A549 (cell line): ENCODE measurements around the gene HOMER2. TPM values are rescaled to one million over a fixed set of nuclear protein-coding genes. Genes with fewer than 3 reads are reported as not detected.

Source experiments
- ATAC-seq, 2 experiments: fragments of 200-7000 bp in 1 of 2; fragments of >200 bp in 1 of 2; cut with Nextera tagmentation in 1 of 2; cut with Tn5 transposase in 1 of 2; 3 replicates each; pipeline versions ENCODE4 v1.8.0 to v1.9.1; 2018 to 2020; ENCODE audit warnings: mild to moderate bottlenecking in 1 of 2, moderate library complexity in 1 of 2
- CTCF ChIA-PET: fragments of 300-600 bp; sonication (Branson Sonifier 250); formaldehyde crosslinking; extraction: SDS; loops from one replicate; lab custom pipeline; 2021; ENCODE audit warnings: antibody characterized with exemption, inconsistent platforms; lab: Yijun Ruan, JAX
- POLR2A ChIA-PET: fragments of 350-600 bp; formaldehyde crosslinking; extraction: SDS; loops from one replicate; lab custom pipeline; 2021; ENCODE audit warnings: antibody characterized with exemption, inconsistent platforms; lab: Yijun Ruan, JAX
- DNase-seq, 2 experiments: peaks; one replicate each; pipeline versions ENCODE4 v3.0.0 to v3.0.0-alpha.2; 2011 to 2016; ENCODE audit warnings: low read depth in 1 of 2, low spot score in 1 of 2
- FAIRE-seq: peaks from 2 replicates; lab custom pipeline; 2011; peaks lifted over from hg19 to GRCh38; lab: Jason Lieb, UNC
- H3K27ac ChIP-seq, 2 experiments: fragments of >200 bp; sonication (Bioruptor Twin); formaldehyde crosslinking; 3 replicates each; pipeline ENCODE4 v1.5.1; 2016 to 2017
- H3K4me1 ChIP-seq: fragments of >200 bp; sonication (Bioruptor Twin); formaldehyde crosslinking; 3 replicates; pipeline ENCODE4 v1.6.1; 2016
- H3K4me2 ChIP-seq: fragments of >200 bp; sonication (Bioruptor Twin); formaldehyde crosslinking; 3 replicates; pipeline ENCODE4 v1.6.1; 2016
- H3K4me3 ChIP-seq: fragments of >200 bp; sonication (Bioruptor Twin); formaldehyde crosslinking; 3 replicates; pipeline ENCODE4 v1.5.1; 2016
- H3K9me3 ChIP-seq: fragments of >200 bp; sonication (Bioruptor Twin); formaldehyde crosslinking; 3 replicates; pipeline ENCODE4 v1.6.1; 2016
- CEBPB ChIP-seq, 2 experiments: fragments of >200 bp in 1 of 2; sonication (Bioruptor Twin) in 1 of 2; formaldehyde crosslinking in 1 of 2; IDR thresholded peaks; 2 replicates each; pipeline ENCODE4 v1.6.1; 2012 to 2016
- CHD2 ChIP-seq: fragments of 150-350 bp; IDR thresholded peaks from 2 replicates; pipeline ENCODE4 v1.6.1; 2014; ENCODE audit warnings: low read length; ENCODE audit not compliant: partially characterized antibody
- ELK1 ChIP-seq: fragments of 150-350 bp; IDR thresholded peaks from 2 replicates; pipeline ENCODE4 v1.6.1; 2014; ENCODE audit warnings: low read depth, mild to moderate bottlenecking, low read length
- ESRRA ChIP-seq: fragments of 150-350 bp; IDR thresholded peaks from 2 replicates; pipeline ENCODE4 v1.6.1; 2014; ENCODE audit warnings: mild to moderate bottlenecking, low read length, borderline replicate concordance
- FOSL2 ChIP-seq, 2 experiments: fragments of 450-650 bp in 1 of 2; fragments of >200 bp in 1 of 2; sonication (Bioruptor Twin) in 1 of 2; formaldehyde crosslinking; IDR thresholded peaks; 2 replicates each; pipeline versions ENCODE4 v1.5.0 to v1.6.1; 2016 to 2020; ENCODE audit warnings: mild to moderate bottlenecking in 1 of 2, moderate library complexity in 1 of 2
- FOXS1 ChIP-seq: fragments of 250-450 bp; sonication (Bioruptor Pico); IDR thresholded peaks from 2 replicates; pipeline ENCODE4 v1.5.0; 2020; ENCODE audit warnings: mild to moderate bottlenecking, moderate library complexity
- HDAC2 ChIP-seq: fragments of 200-600 bp; sonication (generic); IDR thresholded peaks from 2 replicates; pipeline ENCODE4 v1.6.1; 2016
- HMGXB4 ChIP-seq: fragments of 250-450 bp; sonication (Bioruptor Pico); IDR thresholded peaks from 2 replicates; pipeline ENCODE4 v1.5.0; 2021; ENCODE audit warnings: mild to moderate bottlenecking, moderate library complexity, borderline replicate concordance
- KDM1A ChIP-seq: fragments of 200-600 bp; sonication (generic); IDR thresholded peaks from 2 replicates; pipeline ENCODE4 v1.6.1; 2016; ENCODE audit warnings: low read depth, mild to moderate bottlenecking
- KDM5A ChIP-seq: fragments of 200-600 bp; sonication (generic); IDR thresholded peaks from 2 replicates; pipeline ENCODE4 v1.6.1; 2016; ENCODE audit warnings: antibody characterized with exemption, mild to moderate bottlenecking
- PHF8 ChIP-seq: fragments of 200-600 bp; sonication (generic); IDR thresholded peaks from 2 replicates; pipeline ENCODE4 v1.6.1; 2016; ENCODE audit warnings: low read depth, mild to moderate bottlenecking, antibody characterized with exemption, moderate library complexity, borderline replicate concordance
- POLR2A ChIP-seq: IDR thresholded peaks from 2 replicates; pipeline ENCODE4 v1.6.1; 2012; ENCODE audit warnings: mild to moderate bottlenecking, low read length
- REST ChIP-seq: fragments of 200-600 bp; sonication (generic); IDR thresholded peaks from 2 replicates; pipeline ENCODE4 v1.6.1; 2016; ENCODE audit warnings: antibody characterized with exemption, mild to moderate bottlenecking, moderate library complexity
- RNF2 ChIP-seq: fragments of 200-600 bp; sonication (generic); IDR thresholded peaks from 2 replicates; pipeline ENCODE4 v1.6.1; 2016; ENCODE audit warnings: low read depth, mild to moderate bottlenecking, antibody characterized with exemption, moderate library complexity, borderline replicate concordance
- SREBF2 ChIP-seq: fragments of 450-650 bp; IDR thresholded peaks from 2 replicates; pipeline ENCODE4 v1.6.1; 2014; ENCODE audit warnings: mild to moderate bottlenecking, moderate library complexity
- TP53 ChIP-seq: fragments of 250-450 bp; sonication (Bioruptor Pico); IDR thresholded peaks from 2 replicates; pipeline ENCODE4 v1.5.0; 2021; ENCODE audit warnings: mild to moderate bottlenecking, moderate library complexity
- ZSCAN20 ChIP-seq: fragments of 250-450 bp; sonication (Bioruptor Pico); IDR thresholded peaks from 2 replicates; pipeline ENCODE4 v1.8.0; 2022; ENCODE audit warnings: mild to moderate bottlenecking, moderate library complexity
- WGBS: methylation state at CpG from one replicate; pipeline ENCODE4 v1.1.6; 2017; ENCODE audit errors: missing lambda C conversion rate; 5-methylcytosine and 5-hydroxymethylcytosine counted together
- polyA plus RNA-seq, 4 experiments: library from polyadenylated mRNA; depleted of rRNA in 3 of 4; stranded (reverse); fragments of >200 nt; fragmentation: RNase III in 1 of 4; extraction: RNeasy Plus Mini Kit Qiagen cat#74134 plus additional on column Dnase treatment in 1 of 4; gene quantifications; 2 replicates in 3 of 4; 3 replicates in 1 of 4; pipeline ENCODE4 v1.2.3, GENCODE V29; 2011 to 2017
- TF ChIP-seq, protein P1 (sequence below): fragments of >200 bp; sonication (Bioruptor Twin); formaldehyde crosslinking; IDR thresholded peaks from 2 replicates; pipeline ENCODE4 v1.6.1; 2016

HOMER2 gene
- polyA plus RNA-seq, 2 of the 4 experiments (the other 2 are of a cell fraction), result 9.4 to 15.4 TPM

DNA sequence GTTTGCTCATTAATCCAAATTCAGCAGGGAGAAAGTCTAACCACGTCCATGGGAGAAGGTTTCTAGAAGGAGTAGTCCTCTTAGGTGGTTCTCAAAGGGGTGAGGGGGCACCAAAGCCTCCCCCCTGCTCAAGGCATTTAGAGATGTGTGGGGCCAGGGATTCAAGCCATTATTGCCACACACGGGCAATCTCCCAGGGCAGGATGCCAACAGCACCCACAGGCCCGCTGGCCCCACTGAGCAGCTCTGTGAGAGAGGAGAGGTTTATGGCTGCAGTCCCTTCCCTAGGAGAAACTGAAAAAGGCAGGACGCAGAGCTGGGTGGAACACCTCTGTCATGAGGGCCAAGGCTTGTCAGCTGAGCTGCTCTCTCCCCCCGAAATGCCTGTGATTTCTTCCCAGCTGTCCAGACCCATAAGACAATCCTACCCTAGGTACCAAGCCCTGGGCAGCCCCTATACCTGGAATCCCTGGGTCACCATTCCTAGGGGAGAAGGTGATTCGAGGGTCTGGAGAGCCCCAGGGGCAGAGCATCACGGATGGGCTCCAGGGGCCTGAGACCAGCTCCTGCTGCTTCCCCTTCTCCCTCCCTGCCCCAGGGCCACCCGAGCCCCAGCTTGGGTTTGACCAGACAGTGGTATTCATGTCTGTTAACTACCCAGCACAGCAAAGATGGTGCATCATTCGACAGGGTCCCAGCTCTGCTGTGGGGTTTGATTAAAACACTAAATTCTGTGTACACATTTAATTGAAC is 104.1 kb downstream of the HOMER2 start:
- H3K9me3 ChIP-seq, result no peaks in the 10 kb centered on the region
- ATAC-seq, result no peak
- TF ChIP-seq ESRRA, result no peak
- TF ChIP-seq ZSCAN20 (CRISPR knock-in tag), result no peak
- TF ChIP-seq, protein P1, sequence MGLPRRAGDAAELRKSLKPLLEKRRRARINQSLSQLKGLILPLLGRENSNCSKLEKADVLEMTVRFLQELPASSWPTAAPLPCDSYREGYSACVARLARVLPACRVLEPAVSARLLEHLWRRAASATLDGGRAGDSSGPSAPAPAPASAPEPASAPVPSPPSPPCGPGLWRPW, result no peak
- no peak for TF ChIP-seq CEBPB (IDR thresholded peaks at IDR 0.05)
- TF ChIP-seq KDM5A, result no peak
- no peak for TF ChIP-seq KDM1A
- ChIA-PET CTCF (interaction anchor here (0.8 to 4.8 kb wide), 18 partner anchors 10 to 219 kb away, joined by 3 to 47 read pairs (median 6); partner anchors contain the start of gene C15orf40), POLR2A (no interaction called here)
- no peak overlapping the region for H3K27ac ChIP-seq
- no peaks in the 10 kb centered on the region for H3K4me1 ChIP-seq
- 59% methylated on average over 9 of the region's 9 CpGs for WGBS
- FAIRE-seq, result no peak
- DNase-seq, result no peak
- H3K4me2 ChIP-seq, result no peak overlapping the region
- no peak overlapping the region for H3K4me3 ChIP-seq

- Histone ChIP-seq H3K4me1 (no peaks in the 10 kb centered on the region), H3K27ac (no peak overlapping the region), H3K4me2 (no peak overlapping the region), H3K9me3 (no peaks in the 10 kb centered on the region), H3K4me3 (no peak overlapping the region)
- ATAC-seq (no peak), FAIRE-seq (no peak), DNase-seq (no peak)
- CTCF ChIA-PET, result interaction anchor here (1.2 to 4.8 kb wide), 4 partner anchors 10 to 163 kb away, joined by 4 to 47 read pairs (median 12); partner anchors contain the start of gene C15orf40
- WGBS, result 53% methylated on average over 8 of the region's 8 CpGs
- TF ChIP-seq TP53 (CRISPR knock-in tag) (no peak), HDAC2 (no peak), PHF8 (no peak), KDM1A (no peak), REST (no peak), SREBF2 (no peak)
- TF ChIP-seq, protein P1, result no peak
- POLR2A ChIA-PET, result no interaction called here
Measured at GRCh38 chr15:82847703-82848102, 104.8 kb downstream of the HOMER2 start.

- no peaks in the 10 kb centered on the region for H3K9me3 ChIP-seq
- H3K4me2 ChIP-seq, result no peak overlapping the region
- no peak for FAIRE-seq
- ChIA-PET POLR2A (no interaction called here), CTCF (no interaction called here)
- WGBS, result 78% methylated on average over 4 of the region's 4 CpGs
- no peak overlapping the region for H3K4me3 ChIP-seq
- no peak overlapping the region for H3K27ac ChIP-seq
- DNase-seq, result no peak
- ATAC-seq, result no peak
- no peaks in the 10 kb centered on the region for H3K4me1 ChIP-seq
- TF ChIP-seq POLR2A (no peak), HMGXB4 (CRISPR knock-in tag) (no peak), ELK1 (no peak), ZSCAN20 (CRISPR knock-in tag) (no peak), ESRRA (no peak), REST (no peak), FOXS1 (no peak), CHD2 (no peak), TP53 (CRISPR knock-in tag) (no peak), SREBF2 (no peak), FOSL2 (IDR thresholded peaks at IDR 0.05) (no peak), FOSL2 (CRISPR knock-in tag; IDR thresholded peaks at IDR 0.05) (no peak), RNF2 (no peak)
Measured at GRCh38 chr15:82846621-82847020, 105.9 kb downstream of the HOMER2 start.
